ENCODE measurements around the gene ZGRF1. TPM values are rescaled to one million over a fixed set of nuclear protein-coding genes. Genes with fewer than 3 reads are reported as not detected.

The ZGRF1 gene
- total and polyA plus RNA-seq, 2 donors (not counting 1 experiment from before 2014, with no cell fraction given), result 4.6 to 13.0 TPM

Small RNA genes lying within 50 kb of the gene (small RNA-seq; reads per million reads assigned to genes)
- gene MIR302A (ENCODE audit: insufficient read length, low read depth, low replicate concordance) (not detected), gene MIR302C (ENCODE audit: insufficient read length, low read depth, low replicate concordance) (not detected), gene MIR302D (ENCODE audit: insufficient read length, low read depth, low replicate concordance) (not detected), gene MIR367 (ENCODE audit: insufficient read length, low read depth, low replicate concordance) (not detected)

Other genes with a start within 250 kb of the ZGRF1 start
- not detected in 2 replicates for gene NEUROG2, start 120.7 kb downstream of the ZGRF1 start, total RNA-seq
- not detected in 2 replicates for gene NEUROG2, start 120.7 kb downstream of the ZGRF1 start, polyA plus RNA-seq
- 57.4 and 62.2 TPM in 2 replicates for gene LARP7, start 234 bp upstream of the ZGRF1 start, total RNA-seq
- gene LARP7, start 234 bp upstream of the ZGRF1 start, polyA plus RNA-seq, result 27.4 and 30.5 TPM in 2 replicates

Data from B cell (primary cell).